Stimulated activated naive CD4-positive, alpha-beta T cell treated with Interleukin-2 at 50 U/mL for 16 hours (primary cell): ENCODE data around the gene ELF1.

Experiments
- DNase-seq: peaks from one replicate; lab custom pipeline; 2025; lab: John Stamatoyannopoulos, UW

Gene ELF1

GRCh38 chr13:41019011-41019487, at the start of gene ELF1:
TSS of gene ELF1 (minus strand) at chr13:41019316. CDS start at chr13:40982054, 37,262 bp downstream.
- peak; percentile 45 for DNase-seq

- no peak for DNase-seq
These were observed 46.0 kb upstream of the ELF1 start for GRCh38 chr13:41065078-41065477.

GRCh38 chr13:41064493-41064892, 45.4 kb upstream of the ELF1 start:
- no peak for DNase-seq

GRCh38 chr13:41061914-41062837, 43.1 kb upstream of the ELF1 start:
- no peak for DNase-seq

- DNase-seq = peak; percentile 87
These were observed 42.2 kb upstream of the ELF1 start, which contains the start of gene WBP4 for GRCh38 chr13:41061075-41061913. TSS of gene WBP4 (plus strand) at chr13:41061509. CDS start at chr13:41061674, 165 bp downstream.

GRCh38 chr13:41060724-41061074, 41.6 kb upstream of the ELF1 start:
- peak; percentile 91 for DNase-seq

- peak; percentile 76 for DNase-seq
These were observed 41.1 kb upstream of the ELF1 start for GRCh38 chr13:41060082-41060723.

GRCh38 chr13:41059456-41060081, 40.5 kb upstream of the ELF1 start:
- DNase-seq = no peak

- DNase-seq = no peak
These were observed 39.4 kb upstream of the ELF1 start for GRCh38 chr13:41058295-41059070.

GRCh38 chr13:41056826-41057711, 38.0 kb upstream of the ELF1 start:
- DNase-seq = no peak

GRCh38 chr13:41056194-41056593, 37.1 kb upstream of the ELF1 start:
- DNase-seq = no peak

- no peak for DNase-seq
These were observed 36.0 kb upstream of the ELF1 start for GRCh38 chr13:41054919-41055619.

GRCh38 chr13:41054212-41054877, 35.2 kb upstream of the ELF1 start:
- DNase-seq = peak; percentile 0

GRCh38 chr13:41053384-41053826, 34.3 kb upstream of the ELF1 start:
- no peak for DNase-seq

- DNase-seq = no peak
These were observed 33.3 kb upstream of the ELF1 start for GRCh38 chr13:41052441-41052840.

- no peak for DNase-seq
These were observed 30.6 kb upstream of the ELF1 start for GRCh38 chr13:41049480-41050440.

- no peak for DNase-seq
These were observed 29.5 kb upstream of the ELF1 start for GRCh38 chr13:41048640-41049039.
